ENCODE measurements around the gene USP17L17.
"Not testable (repeated sequence)": the region's sequence is repeated elsewhere in the genome, so short reads cannot be mapped to it uniquely, and the experiment has no call there.

Gene USP17L17

DNA sequence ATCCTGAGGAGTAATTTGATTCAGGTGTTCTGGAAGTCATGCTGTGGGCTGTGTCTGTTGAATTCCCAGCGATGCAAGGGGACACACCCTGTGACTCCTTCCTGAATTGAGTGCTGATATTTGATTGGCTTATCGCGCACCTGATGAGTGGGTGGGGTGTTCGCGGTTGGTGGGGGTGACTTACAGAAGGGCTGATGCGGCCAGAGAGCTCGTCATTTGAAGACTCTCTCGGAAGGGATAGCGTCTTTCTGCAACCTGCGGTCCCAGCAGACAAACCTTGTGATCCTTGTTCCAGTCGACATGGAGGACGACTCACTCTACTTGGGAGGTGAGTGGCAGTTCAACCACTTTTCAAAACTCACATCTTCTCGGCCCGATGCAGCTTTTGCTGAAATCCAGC lies at the start of gene USP17L17:
Gene USP17L17, plus strand, starts transcription at position 301 of the 400 bp plus-strand sequence. Its CDS starts 0 bp downstream, at position 301.
- H3K36me3 ChIP-seq (ENCODE audit: insufficient read depth, low read length); H3K27ac ChIP-seq (ENCODE audit: low read length); ATAC-seq (ENCODE audit: insufficient read depth, low read depth): not testable (repeated sequence)

GRCh38 chr4:9210357-9210756 lies 33.3 kb upstream of the USP17L17 start, which contains the start of gene USP17L10:
USP17L10 (plus strand) TSS chr4:9210657; CDS start chr4:9210657, 0 bp downstream.
- not testable (repeated sequence) for H3K27me3 ChIP-seq (ENCODE audit: insufficient read depth, low read length, poor library complexity); H3K79me2 ChIP-seq (ENCODE audit: insufficient read depth, low read length); H3K4me2 ChIP-seq (ENCODE audit: insufficient read depth, low read length)

More for the DNA sequence above, at the start of gene USP17L17:
- not testable (repeated sequence) for H3K9ac ChIP-seq (ENCODE audit: low read depth, low read length); DNase-seq; H3K79me2 ChIP-seq (ENCODE audit: insufficient read depth, low read length); H3K4me3 ChIP-seq (ENCODE audit: low read depth in 1 of 2, low read length in 2 of 2); H4K20me1 ChIP-seq (ENCODE audit: insufficient read depth, low read length); H2AFZ ChIP-seq (ENCODE audit: low read depth, low read length); H3K4me1 ChIP-seq (ENCODE audit: insufficient read depth, low read length); H3K27me3 ChIP-seq (ENCODE audit: insufficient read depth, low read length, poor library complexity); H3K4me2 ChIP-seq (ENCODE audit: insufficient read depth, low read length); H3K9me3 ChIP-seq (ENCODE audit: insufficient read depth, low read length, severe bottlenecking)

GRCh38 chr4:9214701-9215100 lies 29.0 kb upstream of the USP17L17 start:
- H3K36me3 ChIP-seq (ENCODE audit: insufficient read depth, low read length); H3K9ac ChIP-seq (ENCODE audit: low read depth, low read length); H3K4me2 ChIP-seq (ENCODE audit: insufficient read depth, low read length); H3K9me3 ChIP-seq (ENCODE audit: insufficient read depth, low read length, severe bottlenecking); H4K20me1 ChIP-seq (ENCODE audit: insufficient read depth, low read length); H3K79me2 ChIP-seq (ENCODE audit: insufficient read depth, low read length); H3K4me1 ChIP-seq (ENCODE audit: insufficient read depth, low read length); H3K4me3 ChIP-seq (ENCODE audit: low read depth in 1 of 2, low read length in 2 of 2); H3K27ac ChIP-seq (ENCODE audit: low read length); H3K27me3 ChIP-seq (ENCODE audit: insufficient read depth, low read length, poor library complexity); H2AFZ ChIP-seq (ENCODE audit: low read depth, low read length); ATAC-seq (ENCODE audit: insufficient read depth, low read depth): not testable (repeated sequence)
- DNase-seq, result peak; percentile 0

More at GRCh38 chr4:9210357-9210756, 33.3 kb upstream of the USP17L17 start, which contains the start of gene USP17L10:
- H3K9me3 ChIP-seq (ENCODE audit: insufficient read depth, low read length, severe bottlenecking); H2AFZ ChIP-seq (ENCODE audit: low read depth, low read length); H3K36me3 ChIP-seq (ENCODE audit: insufficient read depth, low read length); H3K4me3 ChIP-seq (ENCODE audit: low read depth in 1 of 2, low read length in 2 of 2); H4K20me1 ChIP-seq (ENCODE audit: insufficient read depth, low read length); ATAC-seq (ENCODE audit: insufficient read depth, low read depth); H3K4me1 ChIP-seq (ENCODE audit: insufficient read depth, low read length); H3K9ac ChIP-seq (ENCODE audit: low read depth, low read length); DNase-seq; H3K27ac ChIP-seq (ENCODE audit: low read length): not testable (repeated sequence)

DNA sequence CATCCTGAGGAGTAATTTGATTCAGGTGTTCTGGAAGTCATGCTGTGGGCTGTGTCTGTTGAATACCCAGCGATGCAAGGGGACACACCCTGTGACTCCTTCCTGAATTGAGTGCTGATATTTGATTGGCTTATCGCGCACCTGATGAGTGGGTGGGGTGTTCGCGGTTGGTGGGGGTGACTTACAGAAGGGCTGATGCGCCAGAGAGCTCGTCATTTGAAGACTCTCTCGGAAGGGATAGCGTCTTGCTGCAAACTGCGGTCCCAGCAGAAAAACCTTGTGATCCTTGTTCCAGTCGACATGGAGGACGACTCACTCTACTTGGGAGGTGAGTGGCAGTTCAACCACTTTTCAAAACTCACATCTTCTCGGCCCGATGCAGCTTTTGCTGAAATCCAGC lies 28.6 kb upstream of the USP17L17 start, which contains the start of gene USP17L11:
Gene USP17L11, plus strand, starts transcription at position 301 of the 400 bp plus-strand sequence. Its CDS starts 0 bp downstream, at position 301.
- not testable (repeated sequence) for H3K27me3 ChIP-seq (ENCODE audit: insufficient read depth, low read length, poor library complexity); H4K20me1 ChIP-seq (ENCODE audit: insufficient read depth, low read length); H3K79me2 ChIP-seq (ENCODE audit: insufficient read depth, low read length); H2AFZ ChIP-seq (ENCODE audit: low read depth, low read length); H3K36me3 ChIP-seq (ENCODE audit: insufficient read depth, low read length); H3K9me3 ChIP-seq (ENCODE audit: insufficient read depth, low read length, severe bottlenecking); H3K9ac ChIP-seq (ENCODE audit: low read depth, low read length); H3K4me2 ChIP-seq (ENCODE audit: insufficient read depth, low read length); H3K4me1 ChIP-seq (ENCODE audit: insufficient read depth, low read length); H3K27ac ChIP-seq (ENCODE audit: low read length); ATAC-seq (ENCODE audit: insufficient read depth, low read depth); H3K4me3 ChIP-seq (ENCODE audit: low read depth in 1 of 2, low read length in 2 of 2); DNase-seq

- ATAC-seq (ENCODE audit: insufficient read depth, low read depth); H3K4me3 ChIP-seq (ENCODE audit: low read depth in 1 of 2, low read length in 2 of 2); H3K27me3 ChIP-seq (ENCODE audit: insufficient read depth, low read length, poor library complexity); H3K27ac ChIP-seq (ENCODE audit: low read length); H2AFZ ChIP-seq (ENCODE audit: low read depth, low read length); H3K9me3 ChIP-seq (ENCODE audit: insufficient read depth, low read length, severe bottlenecking); H3K36me3 ChIP-seq (ENCODE audit: insufficient read depth, low read length); H3K9ac ChIP-seq (ENCODE audit: low read depth, low read length); H4K20me1 ChIP-seq (ENCODE audit: insufficient read depth, low read length); H3K4me2 ChIP-seq (ENCODE audit: insufficient read depth, low read length); H3K79me2 ChIP-seq (ENCODE audit: insufficient read depth, low read length); H3K4me1 ChIP-seq (ENCODE audit: insufficient read depth, low read length); DNase-seq: not testable (repeated sequence)
Observed at GRCh38 chr4:9219852-9220251, 23.8 kb upstream of the USP17L17 start, which contains the start of gene USP17L12. USP17L12 (plus strand) TSS chr4:9220152; CDS start chr4:9220152, 0 bp downstream.

DNA sequence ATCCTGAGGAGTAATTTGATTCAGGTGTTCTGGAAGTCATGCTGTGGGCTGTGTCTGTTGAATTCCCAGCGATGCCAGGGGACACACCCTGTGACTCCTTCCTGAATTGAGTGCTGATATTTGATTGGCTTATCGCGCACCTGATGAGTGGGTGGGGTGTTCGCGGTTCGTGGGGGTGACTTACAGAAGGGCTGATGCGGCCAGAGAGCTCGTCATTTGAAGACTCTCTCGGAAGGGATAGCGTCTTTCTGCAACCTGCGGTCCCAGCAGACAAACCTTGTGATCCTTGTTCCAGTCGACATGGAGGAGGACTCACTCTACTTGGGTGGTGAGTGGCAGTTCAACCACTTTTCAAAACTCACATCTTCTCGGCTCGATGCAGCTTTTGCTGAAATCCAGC lies 19.1 kb upstream of the USP17L17 start, which contains the start of gene USP17L13:
Gene USP17L13, plus strand, starts transcription at position 301 of the 400 bp plus-strand sequence. Its CDS starts 0 bp downstream, at position 301.
- not testable (repeated sequence) for DNase-seq; H3K4me3 ChIP-seq (ENCODE audit: low read depth in 1 of 2, low read length in 2 of 2); H3K4me2 ChIP-seq (ENCODE audit: insufficient read depth, low read length); H3K27me3 ChIP-seq (ENCODE audit: insufficient read depth, low read length, poor library complexity); H3K9me3 ChIP-seq (ENCODE audit: insufficient read depth, low read length, severe bottlenecking); H3K36me3 ChIP-seq (ENCODE audit: insufficient read depth, low read length); H3K4me1 ChIP-seq (ENCODE audit: insufficient read depth, low read length); H3K27ac ChIP-seq (ENCODE audit: low read length); H3K9ac ChIP-seq (ENCODE audit: low read depth, low read length); H2AFZ ChIP-seq (ENCODE audit: low read depth, low read length); H4K20me1 ChIP-seq (ENCODE audit: insufficient read depth, low read length); ATAC-seq (ENCODE audit: insufficient read depth, low read depth); H3K79me2 ChIP-seq (ENCODE audit: insufficient read depth, low read length)

- H3K36me3 ChIP-seq (ENCODE audit: insufficient read depth, low read length); H3K79me2 ChIP-seq (ENCODE audit: insufficient read depth, low read length); DNase-seq; H3K4me2 ChIP-seq (ENCODE audit: insufficient read depth, low read length); H4K20me1 ChIP-seq (ENCODE audit: insufficient read depth, low read length); H3K27ac ChIP-seq (ENCODE audit: low read length); H3K27me3 ChIP-seq (ENCODE audit: insufficient read depth, low read length, poor library complexity); H3K4me3 ChIP-seq (ENCODE audit: low read depth in 1 of 2, low read length in 2 of 2); H3K9ac ChIP-seq (ENCODE audit: low read depth, low read length); H3K9me3 ChIP-seq (ENCODE audit: insufficient read depth, low read length, severe bottlenecking); H3K4me1 ChIP-seq (ENCODE audit: insufficient read depth, low read length); ATAC-seq (ENCODE audit: insufficient read depth, low read depth); H2AFZ ChIP-seq (ENCODE audit: low read depth, low read length): not testable (repeated sequence)
Observed at GRCh38 chr4:9230249-9230648, 13.4 kb upstream of the USP17L17 start.

- H2AFZ ChIP-seq (ENCODE audit: low read depth, low read length); H4K20me1 ChIP-seq (ENCODE audit: insufficient read depth, low read length); H3K4me2 ChIP-seq (ENCODE audit: insufficient read depth, low read length); H3K27ac ChIP-seq (ENCODE audit: low read length); H3K79me2 ChIP-seq (ENCODE audit: insufficient read depth, low read length); H3K4me1 ChIP-seq (ENCODE audit: insufficient read depth, low read length); ATAC-seq (ENCODE audit: insufficient read depth, low read depth); DNase-seq; H3K27me3 ChIP-seq (ENCODE audit: insufficient read depth, low read length, poor library complexity); H3K9me3 ChIP-seq (ENCODE audit: insufficient read depth, low read length, severe bottlenecking); H3K4me3 ChIP-seq (ENCODE audit: low read depth in 1 of 2, low read length in 2 of 2); H3K9ac ChIP-seq (ENCODE audit: low read depth, low read length); H3K36me3 ChIP-seq (ENCODE audit: insufficient read depth, low read length): not testable (repeated sequence)
Observed at GRCh38 chr4:9234085-9234484, 9.6 kb upstream of the USP17L17 start, which contains the start of gene USP17L15. USP17L15 (plus strand) TSS chr4:9234385; CDS start chr4:9234385, 0 bp downstream.
